ENCODE measurements around the gene KRTAP24-1. TPM values are rescaled to one million over a fixed set of nuclear protein-coding genes. Genes with fewer than 3 reads are reported as not detected.

KRTAP24-1 gene
- total and polyA plus RNA-seq, 4 donors: not detected

GRCh38 chr21:30271156-30271555 is 11.6 kb downstream of the KRTAP24-1 start:
- Histone ChIP-seq H3K9me3 (ENCODE audit: control insufficient read depth, low read length) (peaks cover 1% of the 10 kb centered on the region), H3K27me3 (ENCODE audit: control insufficient read depth in 1 of 2, insufficient read depth in 2 of 2, low read length in 1 of 2) (no peaks in the 10 kb centered on the region), H3K27ac (ENCODE audit: low read depth in 1 of 2, low read length in 2 of 2) (no peak overlapping the region), H3K4me1 (ENCODE audit: control insufficient read depth in 1 of 2, insufficient read depth in 2 of 2, low read length in 2 of 2) (peaks cover 0 to 2% of the 10 kb centered on the region in 2 donors), H3K4me3 (ENCODE audit: low read length in 2 of 2) (no peak overlapping the region), H3K36me3 (ENCODE audit: control insufficient read depth in 1 of 2, insufficient read depth in 2 of 2, low read length in 1 of 2) (no peaks in the 10 kb centered on the region)
- intact Hi-C loops (cut with DNase I): no loop called here
- DNase-seq (no peak), ATAC-seq (ENCODE audit: low FRiP score) (no peak)
- 68 to 81% methylated on average over 5 of the region's 5 CpGs for WGBS, 2 donors

- ATAC-seq (ENCODE audit: low FRiP score): no peak
- Histone ChIP-seq H3K27me3 (ENCODE audit: control insufficient read depth in 1 of 2, insufficient read depth in 2 of 2, low read length in 1 of 2) (no peaks in the 10 kb centered on the region), H3K4me3 (ENCODE audit: low read length in 2 of 2) (no peak overlapping the region), H3K36me3 (ENCODE audit: control insufficient read depth in 1 of 2, insufficient read depth in 2 of 2, low read length in 1 of 2) (no peaks in the 10 kb centered on the region), H3K4me1 (ENCODE audit: control insufficient read depth in 1 of 2, insufficient read depth in 2 of 2, low read length in 2 of 2) (peaks cover 0 to 2% of the 10 kb centered on the region in 2 donors), H3K9me3 (ENCODE audit: control insufficient read depth, low read length) (peaks cover 3% of the 10 kb centered on the region), H3K27ac (ENCODE audit: low read depth in 1 of 2, low read length in 2 of 2) (no peak overlapping the region)
- intact Hi-C loops (cut with DNase I): no loop called here
- 80 to 87% methylated on average over 3 of the region's 3 CpGs for WGBS, 2 donors
- no peak for DNase-seq
Observed at GRCh38 chr21:30269803-30270530, 12.8 kb downstream of the KRTAP24-1 start.

- 75 to 79% methylated on average over 5 of the region's 5 CpGs for WGBS, 2 donors
- DNase-seq (no peak), ATAC-seq (ENCODE audit: low FRiP score) (peak; percentile 33)
- H3K9me3 ChIP-seq (ENCODE audit: control insufficient read depth, low read length): peaks cover 3% of the 10 kb centered on the region
- H3K4me1 ChIP-seq (ENCODE audit: control insufficient read depth in 1 of 2, insufficient read depth in 2 of 2, low read length in 2 of 2): peaks cover 0 to 2% of the 10 kb centered on the region in 2 donors
- no peak overlapping the region for H3K27ac ChIP-seq (ENCODE audit: low read depth in 1 of 2, low read length in 2 of 2)
- intact Hi-C loops (cut with DNase I): no loop called here
- no peaks in the 10 kb centered on the region for H3K27me3 ChIP-seq (ENCODE audit: control insufficient read depth in 1 of 2, insufficient read depth in 2 of 2, low read length in 1 of 2)
- H3K4me3 ChIP-seq (ENCODE audit: low read length in 2 of 2): no peak overlapping the region
- H3K36me3 ChIP-seq (ENCODE audit: control insufficient read depth in 1 of 2, insufficient read depth in 2 of 2, low read length in 1 of 2): no peaks in the 10 kb centered on the region
Observed at GRCh38 chr21:30268608-30269197, 14.0 kb downstream of the KRTAP24-1 start.

GRCh38 chr21:30257773-30258172 is 25.0 kb downstream of the KRTAP24-1 start:
- intact Hi-C loops (cut with DNase I): no loop called here
- H3K27me3 ChIP-seq (ENCODE audit: control insufficient read depth in 1 of 2, insufficient read depth in 2 of 2, low read length in 1 of 2): no peaks in the 10 kb centered on the region
- no peak for ATAC-seq (ENCODE audit: low FRiP score)
- no peak overlapping the region for H3K27ac ChIP-seq (ENCODE audit: low read depth in 1 of 2, low read length in 2 of 2)
- H3K36me3 ChIP-seq (ENCODE audit: control insufficient read depth in 1 of 2, insufficient read depth in 2 of 2, low read length in 1 of 2): no peaks in the 10 kb centered on the region
- no peak overlapping the region for H3K4me3 ChIP-seq (ENCODE audit: low read length in 2 of 2)
- WGBS, 2 donors: 77 to 80% methylated on average over 4 of the region's 4 CpGs
- no peaks in the 10 kb centered on the region for H3K9me3 ChIP-seq (ENCODE audit: control insufficient read depth, low read length)
- no peak for DNase-seq
- H3K4me1 ChIP-seq (ENCODE audit: control insufficient read depth in 1 of 2, insufficient read depth in 2 of 2, low read length in 2 of 2): no peaks in the 10 kb centered on the region

GRCh38 chr21:30256100-30256499 is 26.6 kb downstream of the KRTAP24-1 start:
- H3K4me3 ChIP-seq (ENCODE audit: low read length in 2 of 2): no peak overlapping the region
- H3K27ac ChIP-seq (ENCODE audit: low read depth in 1 of 2, low read length in 2 of 2): no peak overlapping the region
- H3K4me1 ChIP-seq (ENCODE audit: control insufficient read depth in 1 of 2, insufficient read depth in 2 of 2, low read length in 2 of 2): no peaks in the 10 kb centered on the region
- no peak for ATAC-seq (ENCODE audit: low FRiP score)
- intact Hi-C loops (cut with DNase I): no loop called here
- no peaks in the 10 kb centered on the region for H3K27me3 ChIP-seq (ENCODE audit: control insufficient read depth in 1 of 2, insufficient read depth in 2 of 2, low read length in 1 of 2)
- 85 to 89% methylated on average over 4 of the region's 4 CpGs for WGBS, 2 donors
- H3K36me3 ChIP-seq (ENCODE audit: control insufficient read depth in 1 of 2, insufficient read depth in 2 of 2, low read length in 1 of 2): no peaks in the 10 kb centered on the region
- no peaks in the 10 kb centered on the region for H3K9me3 ChIP-seq (ENCODE audit: control insufficient read depth, low read length)
- DNase-seq: no peak

GRCh38 chr21:30255679-30256078 is 27.1 kb downstream of the KRTAP24-1 start:
- Histone ChIP-seq H3K4me3 (ENCODE audit: low read length in 2 of 2) (no peak overlapping the region), H3K36me3 (ENCODE audit: control insufficient read depth in 1 of 2, insufficient read depth in 2 of 2, low read length in 1 of 2) (no peaks in the 10 kb centered on the region), H3K9me3 (ENCODE audit: control insufficient read depth, low read length) (no peaks in the 10 kb centered on the region), H3K4me1 (ENCODE audit: control insufficient read depth in 1 of 2, insufficient read depth in 2 of 2, low read length in 2 of 2) (no peaks in the 10 kb centered on the region), H3K27me3 (ENCODE audit: control insufficient read depth in 1 of 2, insufficient read depth in 2 of 2, low read length in 1 of 2) (no peaks in the 10 kb centered on the region), H3K27ac (ENCODE audit: low read depth in 1 of 2, low read length in 2 of 2) (no peak overlapping the region)
- WGBS, 2 donors: 54 to 90% methylated on average over 1 of the region's 1 CpG
- ATAC-seq (ENCODE audit: low FRiP score): no peak
- DNase-seq: no peak
- intact Hi-C loops (cut with DNase I): no loop called here

GRCh38 chr21:30251781-30252180 is 31.0 kb downstream of the KRTAP24-1 start:
- Histone ChIP-seq H3K4me3 (ENCODE audit: low read length in 2 of 2) (no peak overlapping the region), H3K27ac (ENCODE audit: low read depth in 1 of 2, low read length in 2 of 2) (no peak overlapping the region), H3K9me3 (ENCODE audit: control insufficient read depth, low read length) (no peaks in the 10 kb centered on the region), H3K4me1 (ENCODE audit: control insufficient read depth in 1 of 2, insufficient read depth in 2 of 2, low read length in 2 of 2) (no peaks in the 10 kb centered on the region), H3K27me3 (ENCODE audit: control insufficient read depth in 1 of 2, insufficient read depth in 2 of 2, low read length in 1 of 2) (no peaks in the 10 kb centered on the region), H3K36me3 (ENCODE audit: control insufficient read depth in 1 of 2, insufficient read depth in 2 of 2, low read length in 1 of 2) (no peaks in the 10 kb centered on the region)
- WGBS, 2 donors: 83 to 89% methylated on average over 1 of the region's 1 CpG
- DNase-seq (no peak), ATAC-seq (ENCODE audit: low FRiP score) (no peak)
- intact Hi-C loops (cut with DNase I): no loop called here

GRCh38 chr21:30249936-30250335 is 32.8 kb downstream of the KRTAP24-1 start:
- ATAC-seq (ENCODE audit: low FRiP score) (no peak), DNase-seq (no peak)
- 68 to 69% methylated on average over 3 of the region's 3 CpGs for WGBS, 2 donors
- Histone ChIP-seq H3K36me3 (ENCODE audit: control insufficient read depth in 1 of 2, insufficient read depth in 2 of 2, low read length in 1 of 2) (no peaks in the 10 kb centered on the region), H3K4me3 (ENCODE audit: low read length in 2 of 2) (no peak overlapping the region), H3K4me1 (ENCODE audit: control insufficient read depth in 1 of 2, insufficient read depth in 2 of 2, low read length in 2 of 2) (no peaks in the 10 kb centered on the region), H3K9me3 (ENCODE audit: control insufficient read depth, low read length) (no peaks in the 10 kb centered on the region), H3K27me3 (ENCODE audit: control insufficient read depth in 1 of 2, insufficient read depth in 2 of 2, low read length in 1 of 2) (no peaks in the 10 kb centered on the region), H3K27ac (ENCODE audit: low read depth in 1 of 2, low read length in 2 of 2) (no peak overlapping the region)
- intact Hi-C loops (cut with DNase I): no loop called here

- Histone ChIP-seq H3K36me3 (ENCODE audit: control insufficient read depth in 1 of 2, insufficient read depth in 2 of 2, low read length in 1 of 2) (no peaks in the 10 kb centered on the region), H3K27me3 (ENCODE audit: control insufficient read depth in 1 of 2, insufficient read depth in 2 of 2, low read length in 1 of 2) (no peaks in the 10 kb centered on the region), H3K27ac (ENCODE audit: low read depth in 1 of 2, low read length in 2 of 2) (no peak overlapping the region), H3K4me3 (ENCODE audit: low read length in 2 of 2) (no peak overlapping the region), H3K9me3 (ENCODE audit: control insufficient read depth, low read length) (no peaks in the 10 kb centered on the region), H3K4me1 (ENCODE audit: control insufficient read depth in 1 of 2, insufficient read depth in 2 of 2, low read length in 2 of 2) (no peaks in the 10 kb centered on the region)
- WGBS, 2 donors: 82 to 86% methylated on average over 9 of the region's 9 CpGs
- ATAC-seq (ENCODE audit: low FRiP score): no peak
- no peak for DNase-seq
- intact Hi-C loops (cut with DNase I): no loop called here
Observed at GRCh38 chr21:30248844-30249243, 33.9 kb downstream of the KRTAP24-1 start.
